ES-I3 (cell line): Measurements from ENCODE around the gene TMEFF2.

Experiments used
- H3K36me3 ChIP-seq: 2 replicates; pipeline ENCODE4 v1.6.1; 2013; ENCODE audit warnings: mild to moderate bottlenecking, low read length, control low read depth, moderate library complexity; ENCODE audit not compliant: insufficient read depth
- H3K4me1 ChIP-seq: 2 replicates; pipeline ENCODE4 v1.6.1; 2013; ENCODE audit warnings: mild to moderate bottlenecking, control low read depth, low read length; ENCODE audit not compliant: insufficient read depth
- H3K9ac ChIP-seq: 2 replicates; pipeline ENCODE4 v1.6.1; 2013; ENCODE audit warnings: low read depth, mild to moderate bottlenecking, low read length, moderate library complexity
- H3K9me3 ChIP-seq: 2 replicates; pipeline ENCODE4 v1.6.1; 2013; ENCODE audit warnings: mild to moderate bottlenecking, low read length, moderate library complexity; ENCODE audit not compliant: control insufficient read depth, insufficient read depth

TMEFF2 gene

DNA sequence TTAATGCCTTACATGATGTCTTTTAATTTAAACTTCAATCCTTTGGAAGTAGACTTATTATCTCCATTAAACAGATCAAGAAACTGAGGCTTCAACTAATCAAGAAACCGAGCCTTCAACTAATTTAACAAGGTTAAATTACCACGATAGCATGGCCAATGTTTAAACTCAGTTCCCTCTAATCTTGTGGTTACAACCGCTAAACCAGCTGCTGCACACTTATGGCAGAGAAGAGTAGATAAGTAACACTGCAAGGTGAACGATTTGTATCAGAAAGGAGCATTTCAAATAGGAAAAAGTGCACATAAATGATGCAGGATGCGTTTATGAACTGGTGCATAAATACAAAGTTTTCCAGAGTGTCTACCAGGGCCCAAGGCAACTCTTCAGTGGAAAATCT lies 203.3 kb downstream of the TMEFF2 start:
- H3K9me3 ChIP-seq: no peaks in the 10 kb centered on the region
- H3K4me1 ChIP-seq: peaks cover 8% of the 10 kb centered on the region
- no peaks in the 10 kb centered on the region for H3K36me3 ChIP-seq
- no peak overlapping the region for H3K9ac ChIP-seq

DNA sequence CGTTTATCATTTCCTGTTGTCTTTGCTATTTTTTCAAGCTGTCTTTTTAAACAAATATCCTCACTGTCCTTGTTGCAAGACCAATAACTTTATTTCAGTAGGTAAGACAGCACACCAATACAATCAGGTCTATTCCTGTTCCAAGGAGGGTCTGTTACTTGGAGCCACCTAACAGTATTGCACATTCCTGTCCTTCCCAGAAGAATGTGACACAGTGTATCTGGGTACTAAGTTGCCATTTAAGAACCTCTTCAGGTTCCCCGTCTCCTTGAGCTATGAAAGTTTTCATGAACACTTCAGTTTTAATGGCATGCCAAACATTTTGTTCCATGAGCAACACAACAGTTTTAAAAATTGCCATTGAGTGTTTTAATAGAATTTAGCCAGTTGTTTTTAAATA lies 209.0 kb downstream of the TMEFF2 start:
- H3K9me3 ChIP-seq: no peaks in the 10 kb centered on the region
- no peaks in the 10 kb centered on the region for H3K36me3 ChIP-seq
- H3K4me1 ChIP-seq: 0 out of 2 replicates have a peak, but pooled peaks cover under 1% of the 10 kb centered on the region
- H3K9ac ChIP-seq: no peak overlapping the region

DNA sequence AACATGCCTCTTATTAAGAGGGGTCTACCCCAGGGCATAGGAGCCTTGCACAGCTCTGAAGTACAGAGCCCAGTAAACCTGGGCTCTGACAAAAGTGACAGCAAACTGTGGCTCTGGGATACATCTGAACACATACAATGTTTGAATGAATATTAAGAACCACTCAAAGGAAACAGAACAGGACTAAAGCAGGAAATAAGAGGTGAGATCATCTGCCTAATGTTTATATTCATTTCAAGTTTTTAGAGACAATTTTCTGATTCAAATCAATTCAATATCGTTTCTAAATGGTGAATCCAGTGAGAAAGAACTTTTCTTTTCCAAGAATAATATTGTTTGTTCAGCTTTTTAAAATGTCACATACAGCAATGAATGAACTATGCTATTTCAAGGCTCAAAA lies 211.1 kb downstream of the TMEFF2 start:
- Histone ChIP-seq H3K9me3 (no peaks in the 10 kb centered on the region), H3K36me3 (no peaks in the 10 kb centered on the region), H3K4me1 (0 out of 2 replicates have a peak, but pooled peaks cover 9% of the 10 kb centered on the region), H3K9ac (no peak overlapping the region)

DNA sequence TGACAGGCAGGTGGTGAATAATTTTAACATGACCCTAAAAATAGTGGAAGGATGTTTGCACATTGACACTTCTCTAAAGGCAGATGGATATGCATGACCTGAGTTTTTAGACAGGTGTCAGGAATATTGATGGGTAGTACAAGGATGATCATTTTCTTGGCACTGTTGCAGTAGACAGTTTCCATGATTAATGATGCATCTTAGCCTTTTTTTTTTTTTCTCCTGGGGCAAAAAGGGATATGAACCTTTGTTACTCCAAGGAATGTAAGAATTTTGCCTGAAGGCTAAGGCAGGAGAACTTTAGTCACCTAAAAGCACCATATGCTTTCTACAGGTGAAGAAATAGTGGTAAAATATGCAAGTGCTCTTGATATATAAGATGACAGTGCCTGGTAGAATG lies 211.5 kb downstream of the TMEFF2 start:
- no peak overlapping the region for H3K9ac ChIP-seq
- 0 out of 2 replicates have a peak, but pooled peaks cover 9% of the 10 kb centered on the region for H3K4me1 ChIP-seq
- no peaks in the 10 kb centered on the region for H3K9me3 ChIP-seq
- no peaks in the 10 kb centered on the region for H3K36me3 ChIP-seq

DNA sequence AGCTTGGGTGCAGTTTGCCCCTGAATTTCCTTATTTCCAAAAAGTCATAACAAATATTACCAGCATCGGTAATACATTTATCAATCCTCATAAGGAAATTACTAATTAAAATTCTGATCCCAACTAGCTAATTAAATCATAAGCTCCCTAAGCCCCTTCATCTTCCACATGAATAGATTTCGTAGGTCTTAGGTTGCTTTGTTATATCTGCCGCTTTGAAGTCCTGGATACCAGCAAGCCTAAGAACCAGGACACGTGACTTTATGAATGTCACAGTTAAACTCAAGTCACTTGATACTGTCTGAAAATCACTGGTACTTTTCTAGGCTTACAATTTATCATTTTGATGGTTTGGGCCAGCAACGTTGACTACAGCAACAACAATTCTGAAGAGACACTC lies 213.0 kb downstream of the TMEFF2 start:
- Histone ChIP-seq H3K36me3 (no peaks in the 10 kb centered on the region), H3K9me3 (no peaks in the 10 kb centered on the region), H3K4me1 (0 out of 2 replicates have a peak, but pooled peaks cover 9% of the 10 kb centered on the region), H3K9ac (no peak overlapping the region)

DNA sequence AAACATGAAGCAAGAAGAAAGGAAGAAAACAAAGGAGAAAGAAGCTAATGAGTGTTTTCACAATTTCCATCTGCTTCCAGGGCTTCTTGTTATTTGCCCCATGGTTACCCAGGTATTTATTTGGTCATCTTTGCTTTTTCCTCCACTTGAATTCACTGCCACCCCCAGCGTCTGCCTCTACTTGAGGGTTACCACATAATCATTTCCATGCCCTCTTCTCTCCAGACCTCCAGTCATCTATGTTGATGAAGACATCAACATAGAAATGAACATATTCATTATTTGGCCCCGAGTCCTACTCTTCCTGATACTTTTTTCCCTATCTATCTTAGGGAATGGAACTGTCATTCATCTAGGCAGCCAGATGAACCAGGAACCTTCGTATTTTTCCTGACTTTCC lies 214.2 kb downstream of the TMEFF2 start:
- H3K9me3 ChIP-seq: no peaks in the 10 kb centered on the region
- H3K9ac ChIP-seq: no peak overlapping the region
- 0 out of 2 replicates have a peak, but pooled peaks cover 9% of the 10 kb centered on the region for H3K4me1 ChIP-seq

DNA sequence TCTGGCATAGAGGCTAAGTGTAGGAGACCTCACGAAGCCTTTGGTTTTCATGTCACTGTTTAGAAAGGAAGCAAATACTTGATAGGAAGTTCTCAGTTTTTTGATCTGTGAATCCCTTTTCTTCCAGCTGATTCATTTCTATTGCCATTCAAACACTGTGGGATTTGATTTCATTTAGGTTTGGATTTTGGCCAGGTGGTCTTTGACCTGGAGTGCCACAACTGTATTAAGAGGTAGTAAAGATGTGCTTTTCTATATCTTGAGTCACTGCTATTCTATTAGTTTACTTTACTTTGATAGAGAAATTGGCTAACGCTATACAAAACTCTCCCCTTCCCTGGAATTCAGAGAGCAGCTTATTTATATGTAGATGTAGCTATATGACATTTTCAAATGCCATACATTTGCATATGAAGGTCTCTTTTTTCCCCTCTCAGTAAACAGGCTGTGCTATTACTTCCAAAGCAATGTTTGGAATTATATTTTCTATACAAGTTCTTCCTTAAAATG lies 215.5 kb downstream of the TMEFF2 start:
- H3K9me3 ChIP-seq: no peaks in the 10 kb centered on the region
- H3K9ac ChIP-seq: no peak overlapping the region
- H3K36me3 ChIP-seq: no peaks in the 10 kb centered on the region
- 0 out of 2 replicates have a peak, but pooled peaks cover 9% of the 10 kb centered on the region for H3K4me1 ChIP-seq

More for the DNA sequence above, 214.2 kb downstream of the TMEFF2 start:
- no peaks in the 10 kb centered on the region for H3K36me3 ChIP-seq

DNA sequence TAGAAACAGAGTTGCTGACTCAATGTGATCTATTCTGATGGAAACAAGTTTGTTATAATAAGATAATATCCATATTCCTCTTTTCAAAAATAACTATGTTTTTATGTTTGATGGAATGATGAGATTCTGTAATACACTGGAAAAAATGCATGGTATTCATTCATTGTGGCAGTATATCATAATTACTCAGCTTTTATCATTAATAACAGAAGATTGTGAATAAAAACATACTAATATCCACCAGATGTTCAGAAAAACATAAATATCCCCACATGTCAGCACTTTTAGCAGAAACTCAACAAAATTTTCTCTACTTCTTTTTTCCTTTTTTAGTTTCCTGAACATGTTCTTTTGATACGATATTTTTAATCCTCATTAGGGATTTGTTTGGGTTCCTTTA lies 217.0 kb downstream of the TMEFF2 start:
- H3K36me3 ChIP-seq: no peaks in the 10 kb centered on the region
- no peak overlapping the region for H3K9ac ChIP-seq
- H3K4me1 ChIP-seq: 0 out of 2 replicates have a peak, but pooled peaks cover 9% of the 10 kb centered on the region

DNA sequence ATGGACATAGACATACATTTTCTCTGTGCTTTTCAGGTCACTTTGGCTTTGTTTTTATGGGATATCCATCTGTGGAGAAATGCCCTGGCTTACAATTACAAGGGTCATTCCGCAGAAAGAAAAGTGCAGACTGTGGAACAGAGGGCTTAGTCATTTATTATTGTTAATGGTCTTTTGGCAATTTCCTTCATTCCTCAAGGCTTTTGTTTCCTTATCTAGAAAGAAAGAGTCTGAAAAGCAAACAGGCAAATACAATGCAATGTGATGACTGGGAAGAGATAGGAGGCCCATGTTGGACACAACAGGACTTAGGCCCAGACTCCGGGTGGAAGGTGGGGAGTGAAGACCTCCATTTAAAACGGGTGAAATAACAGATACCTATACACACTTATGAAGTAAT lies 218.3 kb downstream of the TMEFF2 start:
- Histone ChIP-seq H3K9ac (no peak overlapping the region), H3K4me1 (0 out of 2 replicates have a peak, but pooled peaks cover 9% of the 10 kb centered on the region), H3K9me3 (no peaks in the 10 kb centered on the region), H3K36me3 (no peaks in the 10 kb centered on the region)

More for the DNA sequence above, 217.0 kb downstream of the TMEFF2 start:
- no peaks in the 10 kb centered on the region for H3K9me3 ChIP-seq

DNA sequence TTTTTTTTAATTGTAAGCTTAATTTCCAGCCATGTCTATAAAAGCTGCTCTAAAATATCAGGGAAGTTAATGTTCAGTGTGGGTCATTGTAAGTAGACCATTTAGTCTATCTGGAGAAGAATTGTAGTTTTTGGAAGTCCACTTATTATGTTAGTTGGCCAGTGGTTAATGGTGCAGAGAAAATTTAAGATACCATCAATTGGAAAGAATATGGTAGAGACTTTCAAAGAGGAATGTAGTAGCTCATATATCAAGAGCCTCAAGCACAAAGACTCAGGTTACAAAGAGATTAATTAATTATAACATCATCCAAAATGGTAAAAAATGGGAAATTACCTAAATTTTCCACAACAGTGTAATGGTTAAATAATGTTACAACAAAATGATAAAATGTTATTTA lies 220.1 kb downstream of the TMEFF2 start:
- Histone ChIP-seq H3K36me3 (no peaks in the 10 kb centered on the region), H3K9ac (no peak overlapping the region), H3K4me1 (0 out of 2 replicates have a peak, but pooled peaks cover 4% of the 10 kb centered on the region), H3K9me3 (no peaks in the 10 kb centered on the region)

DNA sequence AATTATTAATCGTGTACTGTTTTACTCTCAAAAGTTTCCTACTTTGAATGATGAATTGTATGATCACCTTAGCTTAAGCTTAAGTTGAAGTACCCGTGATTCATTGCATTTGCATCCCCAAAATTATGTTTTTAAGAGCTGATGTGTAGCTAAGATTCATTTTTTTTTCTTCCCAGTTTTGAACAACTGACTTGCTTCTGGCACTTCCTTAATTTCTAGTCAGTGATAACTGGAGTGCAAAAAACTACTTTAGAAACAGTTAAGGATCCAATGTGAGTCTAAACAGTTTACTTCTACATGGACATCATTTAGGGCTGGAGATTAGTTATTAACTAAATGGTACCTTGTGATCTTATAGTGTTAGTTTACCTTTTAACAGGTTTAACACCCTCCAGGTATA lies 223.9 kb downstream of the TMEFF2 start:
- Histone ChIP-seq H3K9ac (no peak overlapping the region), H3K4me1 (no peaks in the 10 kb centered on the region), H3K9me3 (no peaks in the 10 kb centered on the region), H3K36me3 (no peaks in the 10 kb centered on the region)

DNA sequence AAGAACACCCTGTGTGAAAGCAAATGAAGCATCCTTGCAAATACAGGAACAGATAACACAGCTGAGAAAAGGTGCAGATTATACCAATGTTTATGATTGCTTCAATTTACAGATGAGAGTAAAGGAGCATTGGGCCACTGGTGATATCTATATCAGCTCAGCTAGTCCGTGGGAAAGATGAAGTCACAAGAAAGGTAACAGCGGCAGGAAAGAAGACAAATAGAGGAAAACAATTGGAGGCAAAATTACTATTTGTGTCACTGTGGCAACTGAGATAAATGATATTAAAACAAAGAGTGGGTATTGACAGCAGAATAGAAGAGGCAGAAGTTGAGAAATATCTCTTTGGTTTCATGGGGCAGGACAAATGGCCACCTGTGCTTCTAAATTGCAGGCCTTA lies 226.6 kb downstream of the TMEFF2 start:
- Histone ChIP-seq H3K9ac (no peak overlapping the region), H3K9me3 (no peaks in the 10 kb centered on the region), H3K4me1 (no peaks in the 10 kb centered on the region), H3K36me3 (no peaks in the 10 kb centered on the region)

DNA sequence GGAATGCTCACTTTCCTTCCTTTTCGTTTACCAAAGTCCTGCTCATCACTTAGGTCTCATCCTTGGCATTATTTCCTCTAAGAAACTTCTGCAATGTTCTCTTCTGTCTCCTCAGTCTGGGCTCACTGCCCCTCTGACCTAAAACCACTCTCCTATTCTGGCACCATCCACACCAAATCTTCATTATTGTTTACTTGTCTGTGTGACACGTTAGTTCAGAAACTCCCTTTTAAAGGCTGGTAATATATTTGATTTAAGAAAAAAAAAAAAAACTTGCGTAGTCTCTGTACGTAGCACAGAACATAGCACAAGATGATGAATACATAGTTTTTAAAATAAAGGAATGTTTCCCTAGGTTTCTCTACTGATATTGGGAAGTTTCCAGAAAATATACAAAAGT lies 229.0 kb downstream of the TMEFF2 start:
- Histone ChIP-seq H3K4me1 (no peaks in the 10 kb centered on the region), H3K9ac (no peak overlapping the region), H3K36me3 (no peaks in the 10 kb centered on the region), H3K9me3 (no peaks in the 10 kb centered on the region)

DNA sequence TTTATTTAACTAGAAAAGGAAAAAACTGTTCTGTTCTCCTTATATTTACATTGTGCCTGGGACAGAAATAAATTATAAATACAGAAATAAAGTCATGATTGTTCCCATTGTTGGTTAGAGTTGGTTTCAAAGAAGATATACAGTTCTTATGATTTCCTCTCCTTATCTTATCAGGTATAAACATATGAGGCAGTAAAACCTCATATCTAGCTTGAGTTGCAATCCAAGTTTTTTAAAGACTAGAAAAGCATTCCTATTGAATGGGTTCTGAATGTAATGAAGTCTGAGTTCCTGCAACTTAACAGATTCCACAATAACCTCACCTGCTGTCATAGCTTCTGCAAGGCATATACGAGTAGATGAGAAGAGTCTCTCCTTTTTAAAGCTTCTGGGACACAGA lies 233.2 kb downstream of the TMEFF2 start:
- Histone ChIP-seq H3K36me3 (no peaks in the 10 kb centered on the region), H3K9me3 (no peaks in the 10 kb centered on the region), H3K9ac (no peak overlapping the region), H3K4me1 (no peaks in the 10 kb centered on the region)

DNA sequence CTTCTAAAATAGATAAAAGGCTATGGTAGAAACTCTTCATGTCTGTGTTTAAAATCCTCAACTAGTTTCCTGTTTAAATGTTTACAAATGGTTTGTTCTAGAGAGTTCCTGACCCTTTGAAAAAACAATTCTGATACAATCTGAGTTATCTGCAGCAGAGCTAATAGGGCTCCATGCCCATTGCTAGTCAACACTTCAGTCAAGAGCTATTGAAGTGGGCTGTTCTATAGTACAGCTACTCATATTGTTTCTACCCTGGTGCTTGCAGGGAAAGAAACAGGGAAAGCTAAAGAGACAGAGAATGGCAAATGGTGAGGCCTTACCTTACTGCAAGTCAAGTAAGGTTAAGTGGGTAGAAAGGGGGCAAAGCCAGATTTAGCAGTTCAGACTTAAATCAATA lies 235.5 kb downstream of the TMEFF2 start:
- H3K36me3 ChIP-seq: no peaks in the 10 kb centered on the region
- H3K9ac ChIP-seq: no peak overlapping the region
- no peaks in the 10 kb centered on the region for H3K4me1 ChIP-seq
- no peaks in the 10 kb centered on the region for H3K9me3 ChIP-seq
